HepG2 (cell line): ENCODE data around the gene IFI30. TPM values are rescaled to one million over a fixed set of nuclear protein-coding genes. Genes with fewer than 3 reads are reported as not detected.

Source experiments
- ARID2 ChIP-seq: sonication (generic); formaldehyde crosslinking; IDR thresholded peaks from 2 replicates; pipeline ENCODE4 v1.8.1; 2022; ENCODE audit warnings: mild to moderate bottlenecking, missing genetic modification reagents, borderline replicate concordance
- FOXA3 ChIP-seq: IDR thresholded peaks from 2 replicates; pipeline ENCODE4 v1.6.1; 2016; ENCODE audit warnings: missing genetic modification reagents, missing compliant biosample characterization
- HOXA5 ChIP-seq: sonication (generic); formaldehyde crosslinking; IDR thresholded peaks from 2 replicates; pipeline ENCODE4 v1.4.0; 2020; ENCODE audit warnings: missing genetic modification reagents
- KAT7 ChIP-seq: IDR thresholded peaks from 2 replicates; pipeline ENCODE4 v1.6.1; 2018; ENCODE audit warnings: borderline replicate concordance, missing compliant biosample characterization
- KDM2A ChIP-seq: sonication (generic); formaldehyde crosslinking; IDR thresholded peaks from 2 replicates; pipeline ENCODE4 v1.4.0; 2020; ENCODE audit warnings: low read depth, missing genetic modification reagents, borderline replicate concordance
- MTF2 ChIP-seq: sonication (generic); formaldehyde crosslinking; IDR thresholded peaks from 2 replicates; pipeline ENCODE4 v1.5.0; 2020; ENCODE audit warnings: missing genetic modification reagents, borderline replicate concordance
- RFX3 ChIP-seq: IDR thresholded peaks from 2 replicates; pipeline ENCODE4 v1.6.1; 2016; ENCODE audit warnings: missing biosample characterization, missing genetic modification reagents
- TBX3 ChIP-seq: fragments of 450-650 bp; IDR thresholded peaks from 2 replicates; pipeline ENCODE4 v1.6.1; 2017; ENCODE audit warnings: antibody characterized with exemption, mild to moderate bottlenecking, inconsistent platforms, borderline replicate concordance
- ZFP1 ChIP-seq: IDR thresholded peaks from 2 replicates; pipeline ENCODE4 v1.6.1; 2016
- ZNF331 ChIP-seq: sonication (generic); formaldehyde crosslinking; IDR thresholded peaks from 2 replicates; pipeline ENCODE4 v1.4.0; 2020; ENCODE audit warnings: missing genetic modification reagents
- ZNF468 ChIP-seq: sonication (generic); formaldehyde crosslinking; IDR thresholded peaks from 2 replicates; pipeline ENCODE4 v1.8.0; 2022; ENCODE audit warnings: mild to moderate bottlenecking, moderate library complexity, missing genetic modification reagents
- ZNF761 ChIP-seq: sonication (generic); formaldehyde crosslinking; conservative IDR thresholded peaks from 2 replicates; pipeline ENCODE4 v1.4.0; 2020; ENCODE audit warnings: mild to moderate bottlenecking, missing genetic modification reagents
- polyA plus RNA-seq, 8 experiments: library from polyadenylated mRNA; depleted of rRNA in 3 of 8; stranded (reverse) in 7 of 8; unstranded in 1 of 8; fragments of >200 nt; fragmentation: Illumina TruSeq in 4 of 8; extraction: Trizol in 4 of 8; gene quantifications; 2 replicates each; pipeline versions ENCODE4 v1.2.1 to v1.2.3, GENCODE V29; 2011 to 2016; ENCODE audit warnings: low read depth in 4 of 8, missing spikeins in 1 of 8, mixed read lengths in 1 of 8; ENCODE audit not compliant: insufficient read depth in 1 of 8
- total RNA-seq, 5 experiments: library from RNA; depleted of rRNA; stranded (reverse); fragments of >200 nt; fragmentation: Illumina TruSeq; extraction: Trizol; gene quantifications; 2 replicates each; pipeline ENCODE4 v1.2.3, GENCODE V29; 2016; ENCODE audit warnings: low read depth in 1 of 5
- TF ChIP-seq, protein P1 (sequence below): sonication (generic); formaldehyde crosslinking; conservative IDR thresholded peaks from 2 replicates; pipeline ENCODE4 v1.4.0; 2020; ENCODE audit warnings: missing genetic modification reagents
- TF ChIP-seq, protein P2 (sequence below): sonication (generic); formaldehyde crosslinking; IDR thresholded peaks from 2 replicates; pipeline ENCODE4 v1.4.0; 2020; ENCODE audit warnings: mild to moderate bottlenecking, missing genetic modification reagents
- TF ChIP-seq, protein P3 (sequence below): IDR thresholded peaks from 2 replicates; pipeline ENCODE4 v1.6.1; 2018; ENCODE audit warnings: missing genetic modification reagents
- TF ChIP-seq, protein P4 (sequence below): sonication (generic); formaldehyde crosslinking; IDR thresholded peaks from 2 replicates; pipeline ENCODE4 v1.4.0; 2020; ENCODE audit warnings: missing genetic modification reagents
- TF ChIP-seq, protein P5 (sequence below): sonication (generic); formaldehyde crosslinking; IDR thresholded peaks from 2 replicates; pipeline ENCODE4 v1.4.0; 2020; ENCODE audit warnings: mild to moderate bottlenecking, missing genetic modification reagents, borderline replicate concordance
- TF ChIP-seq, protein P6 (sequence below), 2 experiments: sonication (generic) in 1 of 2; formaldehyde crosslinking in 1 of 2; IDR thresholded peaks; 2 replicates each; pipeline versions ENCODE4 v1.5.1 to v1.6.1; 2011 to 2020; ENCODE audit warnings: borderline replicate concordance in 1 of 2, low read depth in 1 of 2, low read length in 1 of 2, mild to moderate bottlenecking in 1 of 2, missing genetic modification reagents in 1 of 2, moderate library complexity in 1 of 2

Gene IFI30
- total and polyA plus RNA-seq, 2 of the 13 experiments (the other 11 are each of a cell fraction or from before 2014, with no cell fraction given) = 25.0 to 79.4 TPM

DNA sequence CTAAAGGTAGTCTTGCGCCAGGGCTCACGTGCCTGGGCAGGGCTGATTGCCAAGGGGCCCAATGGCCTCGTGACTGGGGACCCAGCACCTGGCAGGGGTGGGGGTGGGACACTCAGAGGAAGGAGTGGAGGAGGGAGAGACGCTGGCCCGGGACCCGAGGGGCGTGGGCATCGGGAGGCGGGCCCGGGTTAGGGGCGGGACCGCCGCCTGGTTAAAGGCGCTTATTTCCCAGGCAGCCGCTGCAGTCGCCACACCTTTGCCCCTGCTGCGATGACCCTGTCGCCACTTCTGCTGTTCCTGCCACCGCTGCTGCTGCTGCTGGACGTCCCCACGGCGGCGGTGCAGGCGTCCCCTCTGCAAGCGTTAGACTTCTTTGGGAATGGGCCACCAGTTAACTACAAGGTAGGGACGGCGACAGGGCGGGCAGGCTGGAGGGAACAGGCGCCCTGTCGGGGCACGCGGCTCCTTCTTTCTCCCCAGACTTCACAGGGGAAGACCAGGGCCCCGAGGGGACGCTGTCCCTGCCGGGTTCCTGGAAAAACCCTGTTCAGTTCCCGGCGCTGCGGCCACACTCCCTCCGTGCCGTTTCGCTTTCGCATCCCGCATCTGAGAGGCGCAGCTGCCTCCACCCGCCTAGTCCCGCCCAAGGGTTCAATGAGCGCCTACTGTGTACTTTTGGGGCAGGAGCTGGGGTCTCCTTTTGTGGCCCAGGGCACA lies at the start of gene IFI30 (continued):
- TF ChIP-seq, protein P1, sequence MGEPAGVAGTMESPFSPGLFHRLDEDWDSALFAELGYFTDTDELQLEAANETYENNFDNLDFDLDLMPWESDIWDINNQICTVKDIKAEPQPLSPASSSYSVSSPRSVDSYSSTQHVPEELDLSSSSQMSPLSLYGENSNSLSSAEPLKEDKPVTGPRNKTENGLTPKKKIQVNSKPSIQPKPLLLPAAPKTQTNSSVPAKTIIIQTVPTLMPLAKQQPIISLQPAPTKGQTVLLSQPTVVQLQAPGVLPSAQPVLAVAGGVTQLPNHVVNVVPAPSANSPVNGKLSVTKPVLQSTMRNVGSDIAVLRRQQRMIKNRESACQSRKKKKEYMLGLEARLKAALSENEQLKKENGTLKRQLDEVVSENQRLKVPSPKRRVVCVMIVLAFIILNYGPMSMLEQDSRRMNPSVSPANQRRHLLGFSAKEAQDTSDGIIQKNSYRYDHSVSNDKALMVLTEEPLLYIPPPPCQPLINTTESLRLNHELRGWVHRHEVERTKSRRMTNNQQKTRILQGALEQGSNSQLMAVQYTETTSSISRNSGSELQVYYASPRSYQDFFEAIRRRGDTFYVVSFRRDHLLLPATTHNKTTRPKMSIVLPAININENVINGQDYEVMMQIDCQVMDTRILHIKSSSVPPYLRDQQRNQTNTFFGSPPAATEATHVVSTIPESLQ (CRISPR knock-in tag) = no peak
- TF ChIP-seq FOXA3 (peak; percentile 47; the same call in 1 of the 2 replicates), RFX3 (0 out of 2 replicates have a peak, but pooled peaks have one; percentile 13), KAT7 (CRISPR knock-in tag) (no peak; the same call in 1 of the 2 replicates), ZNF761 (CRISPR knock-in tag) (no peak), HOXA5 (peak; percentile 66), KDM2A (CRISPR knock-in tag) (peak; percentile 70), TBX3 (no peak), ARID2 (0 out of 2 replicates have a peak, but pooled peaks have one; percentile 31), ZNF468 (CRISPR knock-in tag) (no peak), ZNF331 (CRISPR knock-in tag) (peak; percentile 28; the same call in 1 of the 2 replicates), MTF2 (CRISPR knock-in tag) (peak; percentile 82; the same call in 1 of the 2 replicates), ZFP1 (CRISPR knock-in tag) (no peak)
- TF ChIP-seq, protein P2, sequence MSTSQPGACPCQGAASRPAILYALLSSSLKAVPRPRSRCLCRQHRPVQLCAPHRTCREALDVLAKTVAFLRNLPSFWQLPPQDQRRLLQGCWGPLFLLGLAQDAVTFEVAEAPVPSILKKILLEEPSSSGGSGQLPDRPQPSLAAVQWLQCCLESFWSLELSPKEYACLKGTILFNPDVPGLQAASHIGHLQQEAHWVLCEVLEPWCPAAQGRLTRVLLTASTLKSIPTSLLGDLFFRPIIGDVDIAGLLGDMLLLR (CRISPR knock-in tag) = no peak
- TF ChIP-seq, protein P3, sequence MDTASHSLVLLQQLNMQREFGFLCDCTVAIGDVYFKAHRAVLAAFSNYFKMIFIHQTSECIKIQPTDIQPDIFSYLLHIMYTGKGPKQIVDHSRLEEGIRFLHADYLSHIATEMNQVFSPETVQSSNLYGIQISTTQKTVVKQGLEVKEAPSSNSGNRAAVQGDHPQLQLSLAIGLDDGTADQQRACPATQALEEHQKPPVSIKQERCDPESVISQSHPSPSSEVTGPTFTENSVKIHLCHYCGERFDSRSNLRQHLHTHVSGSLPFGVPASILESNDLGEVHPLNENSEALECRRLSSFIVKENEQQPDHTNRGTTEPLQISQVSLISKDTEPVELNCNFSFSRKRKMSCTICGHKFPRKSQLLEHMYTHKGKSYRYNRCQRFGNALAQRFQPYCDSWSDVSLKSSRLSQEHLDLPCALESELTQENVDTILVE (CRISPR knock-in tag) = no peak; the same call in 1 of the 2 replicates
- TF ChIP-seq, protein P4, sequence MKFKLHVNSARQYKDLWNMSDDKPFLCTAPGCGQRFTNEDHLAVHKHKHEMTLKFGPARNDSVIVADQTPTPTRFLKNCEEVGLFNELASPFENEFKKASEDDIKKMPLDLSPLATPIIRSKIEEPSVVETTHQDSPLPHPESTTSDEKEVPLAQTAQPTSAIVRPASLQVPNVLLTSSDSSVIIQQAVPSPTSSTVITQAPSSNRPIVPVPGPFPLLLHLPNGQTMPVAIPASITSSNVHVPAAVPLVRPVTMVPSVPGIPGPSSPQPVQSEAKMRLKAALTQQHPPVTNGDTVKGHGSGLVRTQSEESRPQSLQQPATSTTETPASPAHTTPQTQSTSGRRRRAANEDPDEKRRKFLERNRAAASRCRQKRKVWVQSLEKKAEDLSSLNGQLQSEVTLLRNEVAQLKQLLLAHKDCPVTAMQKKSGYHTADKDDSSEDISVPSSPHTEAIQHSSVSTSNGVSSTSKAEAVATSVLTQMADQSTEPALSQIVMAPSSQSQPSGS = no peak; the same call in 1 of the 2 replicates
- TF ChIP-seq, protein P5, sequence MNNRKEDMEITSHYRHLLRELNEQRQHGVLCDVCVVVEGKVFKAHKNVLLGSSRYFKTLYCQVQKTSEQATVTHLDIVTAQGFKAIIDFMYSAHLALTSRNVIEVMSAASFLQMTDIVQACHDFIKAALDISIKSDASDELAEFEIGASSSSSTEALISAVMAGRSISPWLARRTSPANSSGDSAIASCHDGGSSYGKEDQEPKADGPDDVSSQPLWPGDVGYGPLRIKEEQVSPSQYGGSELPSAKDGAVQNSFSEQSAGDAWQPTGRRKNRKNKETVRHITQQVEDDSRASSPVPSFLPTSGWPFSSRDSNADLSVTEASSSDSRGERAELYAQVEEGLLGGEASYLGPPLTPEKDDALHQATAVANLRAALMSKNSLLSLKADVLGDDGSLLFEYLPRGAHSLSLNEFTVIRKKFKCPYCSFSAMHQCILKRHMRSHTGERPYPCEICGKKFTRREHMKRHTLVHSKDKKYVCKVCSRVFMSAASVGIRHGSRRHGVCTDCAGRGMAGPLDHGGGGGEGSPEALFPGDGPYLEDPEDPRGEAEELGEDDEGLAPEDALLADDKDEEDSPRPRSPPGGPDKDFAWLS = 0 out of 2 replicates have a peak, but pooled peaks have one; percentile 84
- TF ChIP-seq, protein P6, sequence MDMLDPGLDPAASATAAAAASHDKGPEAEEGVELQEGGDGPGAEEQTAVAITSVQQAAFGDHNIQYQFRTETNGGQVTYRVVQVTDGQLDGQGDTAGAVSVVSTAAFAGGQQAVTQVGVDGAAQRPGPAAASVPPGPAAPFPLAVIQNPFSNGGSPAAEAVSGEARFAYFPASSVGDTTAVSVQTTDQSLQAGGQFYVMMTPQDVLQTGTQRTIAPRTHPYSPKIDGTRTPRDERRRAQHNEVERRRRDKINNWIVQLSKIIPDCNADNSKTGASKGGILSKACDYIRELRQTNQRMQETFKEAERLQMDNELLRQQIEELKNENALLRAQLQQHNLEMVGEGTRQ (IDR thresholded peaks at IDR 0.05; ENCODE audit: low read depth, low read length) = peak; percentile 29; the same call in 1 of the 2 replicates
- TF ChIP-seq, protein P6 (CRISPR knock-in tag; IDR thresholded peaks at IDR 0.05; ENCODE audit: borderline replicate concordance) = peak; percentile 30; the same call in 1 of the 2 replicates
